ENCODE results near the gene HOXC10. TPM values are rescaled to one million over a fixed set of nuclear protein-coding genes. Genes with fewer than 3 reads are reported as not detected.
A peak's percentile ranks its signal among the peaks of the same experiment; 100 is the strongest.

Gene HOXC10
- total RNA-seq, 1 donor from 2014 or later = not detected

DNA sequence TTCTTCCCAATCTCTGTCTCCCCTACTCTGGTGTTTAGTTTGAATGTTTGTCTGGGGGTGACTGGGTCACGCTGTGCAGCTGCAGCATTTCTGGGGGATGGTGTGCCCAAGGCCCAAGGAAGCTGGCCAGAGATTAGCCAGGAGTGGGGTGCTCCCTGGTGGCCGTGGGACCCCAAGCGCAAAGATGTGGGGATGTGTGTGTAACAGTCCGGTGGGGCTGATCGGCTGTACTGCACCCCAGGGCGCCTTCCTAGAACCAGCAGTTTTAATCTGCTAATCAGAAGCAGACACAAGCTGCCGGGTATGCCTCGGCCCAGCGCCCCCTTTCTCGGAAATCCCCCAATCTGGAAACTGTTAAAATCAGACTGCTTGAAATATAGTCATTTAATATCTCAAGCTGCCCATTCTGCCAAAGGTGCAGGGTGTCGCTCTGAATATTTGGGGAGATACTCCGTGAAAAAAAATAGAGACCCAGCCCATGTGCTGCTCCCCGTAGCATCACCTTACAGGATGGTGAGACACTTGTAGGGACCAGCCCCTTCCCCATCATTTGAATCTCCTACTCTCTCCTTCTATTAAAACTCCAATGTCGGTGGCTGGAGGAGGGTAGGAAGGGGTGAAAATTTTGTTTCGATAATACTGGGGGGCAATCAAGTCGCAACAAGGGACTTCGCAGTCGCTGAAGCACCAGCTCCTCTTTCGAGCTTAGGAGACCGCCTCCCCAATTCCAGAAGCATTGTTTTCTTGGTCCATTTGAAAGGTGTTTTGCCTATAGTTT, 19.3 kb downstream of the HOXC10 start:
- TF ChIP-seq EZH2 (IDR thresholded peaks at IDR 0.05; ENCODE audit: insufficient read depth, low read length) (no peak), CTCF (IDR thresholded peaks at IDR 0.05; ENCODE audit: insufficient read depth, low read depth, low read length) (no peak)
- H3K4me1 ChIP-seq (ENCODE audit: insufficient read depth, low read length) = peaks cover 5% of the 10 kb centered on the region
- H3K36me3 ChIP-seq (ENCODE audit: insufficient read depth, low read length) = no peaks in the 10 kb centered on the region
- peaks cover 87% of the 10 kb centered on the region for H3K27me3 Mint-ChIP-seq (ENCODE audit: low read depth, unreplicated experiment)
- H3K4me1 Mint-ChIP-seq (ENCODE audit: low read depth, unreplicated experiment) = no peaks in the 10 kb centered on the region
- H3K9ac ChIP-seq (ENCODE audit: low read length) = no peak overlapping the region
- H3K79me2 ChIP-seq (ENCODE audit: insufficient read depth, low read length) = no peaks in the 10 kb centered on the region
- H4K20me1 ChIP-seq (ENCODE audit: insufficient read depth, low read length) = no peaks in the 10 kb centered on the region
- peaks cover 2% of the 10 kb centered on the region for H3K36me3 Mint-ChIP-seq (ENCODE audit: low read depth, unreplicated experiment)
- no peak overlapping the region for H3K4me3 ChIP-seq (ENCODE audit: insufficient read depth, low read depth, low read length)
- no peak overlapping the region for H3K4me3 Mint-ChIP-seq (ENCODE audit: unreplicated experiment)
- no peak overlapping the region for H2AFZ ChIP-seq (ENCODE audit: low read depth, low read length)
- H3K27ac Mint-ChIP-seq (ENCODE audit: unreplicated experiment) = no peak overlapping the region
- no peak for FAIRE-seq
- no peak for DNase-seq (ENCODE audit: low read depth)
- H3K4me2 ChIP-seq (ENCODE audit: low read length) = no peak overlapping the region
- H3K9me3 Mint-ChIP-seq (ENCODE audit: unreplicated experiment) = peaks cover 12% of the 10 kb centered on the region
- H3K9me3 ChIP-seq (ENCODE audit: insufficient read depth, low read depth, low read length) = no peaks in the 10 kb centered on the region
- peaks cover 90% of the 10 kb centered on the region for H3K27me3 ChIP-seq (ENCODE audit: insufficient read depth, low read length)
- no peak overlapping the region for H3K27ac ChIP-seq (ENCODE audit: low read depth, low read length)

DNA sequence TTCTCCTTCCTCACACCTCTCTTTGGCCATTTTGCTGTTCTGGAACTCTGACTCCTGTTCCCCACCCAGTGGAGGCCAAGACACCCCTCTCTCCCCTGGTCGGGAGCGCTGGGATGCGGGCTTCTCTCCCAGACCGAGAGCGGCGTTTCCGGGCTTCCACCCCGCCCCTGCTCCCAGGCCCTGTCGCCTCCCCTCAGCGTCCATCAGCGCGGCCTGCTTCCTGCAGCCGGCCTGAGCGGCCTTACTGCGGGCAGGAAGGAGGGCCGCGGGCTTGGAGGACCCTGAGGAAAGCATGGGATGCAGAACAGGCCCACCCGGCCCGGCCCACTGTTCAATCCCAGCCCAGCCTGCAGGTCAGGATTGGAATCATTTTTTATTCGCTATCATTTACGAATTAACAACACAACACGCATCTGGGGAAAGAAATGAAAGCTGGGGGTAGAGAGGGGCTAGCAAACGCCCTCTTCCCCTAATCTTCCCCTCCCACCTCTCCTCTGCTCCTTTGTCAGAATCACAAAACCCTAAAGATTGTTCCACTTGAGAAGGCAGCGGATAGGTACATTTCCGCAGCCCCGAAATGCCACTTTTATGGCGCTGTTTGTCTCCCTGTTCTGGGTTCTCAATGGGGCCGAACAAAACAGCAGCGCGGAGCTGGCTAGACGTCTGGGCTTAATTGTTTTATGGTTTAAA, 20.0 kb downstream of the HOXC10 start:
- peak overlapping the region; percentile 49 for H3K27ac Mint-ChIP-seq (ENCODE audit: unreplicated experiment)
- Histone ChIP-seq H3K79me2 (ENCODE audit: insufficient read depth, low read length) (no peaks in the 10 kb centered on the region), H3K27ac (ENCODE audit: low read depth, low read length) (no peak overlapping the region), H4K20me1 (ENCODE audit: insufficient read depth, low read length) (no peaks in the 10 kb centered on the region), H3K9me3 (ENCODE audit: insufficient read depth, low read depth, low read length) (no peaks in the 10 kb centered on the region), H3K4me1 (ENCODE audit: insufficient read depth, low read length) (peaks cover 5% of the 10 kb centered on the region), H3K36me3 (ENCODE audit: insufficient read depth, low read length) (no peaks in the 10 kb centered on the region), H3K9ac (ENCODE audit: low read length) (no peak overlapping the region), H3K4me2 (ENCODE audit: low read length) (no peak overlapping the region), H3K4me3 (ENCODE audit: insufficient read depth, low read depth, low read length) (no peak overlapping the region), H3K27me3 (ENCODE audit: insufficient read depth, low read length) (peaks cover 90% of the 10 kb centered on the region), H2AFZ (ENCODE audit: low read depth, low read length) (no peak overlapping the region)
- no peak for TF ChIP-seq CTCF (IDR thresholded peaks at IDR 0.05; ENCODE audit: insufficient read depth, low read depth, low read length)
- TF ChIP-seq EZH2 (IDR thresholded peaks at IDR 0.05; ENCODE audit: insufficient read depth, low read length) = no peak
- DNase-seq (ENCODE audit: low read depth) (no peak), FAIRE-seq (no peak)
- peaks cover 2% of the 10 kb centered on the region for H3K36me3 Mint-ChIP-seq (ENCODE audit: low read depth, unreplicated experiment)
- no peaks in the 10 kb centered on the region for H3K4me1 Mint-ChIP-seq (ENCODE audit: low read depth, unreplicated experiment)
- peaks cover 88% of the 10 kb centered on the region for H3K27me3 Mint-ChIP-seq (ENCODE audit: low read depth, unreplicated experiment)
- no peak overlapping the region for H3K4me3 Mint-ChIP-seq (ENCODE audit: unreplicated experiment)
- H3K9me3 Mint-ChIP-seq (ENCODE audit: unreplicated experiment) = peaks cover 12% of the 10 kb centered on the region

DNA sequence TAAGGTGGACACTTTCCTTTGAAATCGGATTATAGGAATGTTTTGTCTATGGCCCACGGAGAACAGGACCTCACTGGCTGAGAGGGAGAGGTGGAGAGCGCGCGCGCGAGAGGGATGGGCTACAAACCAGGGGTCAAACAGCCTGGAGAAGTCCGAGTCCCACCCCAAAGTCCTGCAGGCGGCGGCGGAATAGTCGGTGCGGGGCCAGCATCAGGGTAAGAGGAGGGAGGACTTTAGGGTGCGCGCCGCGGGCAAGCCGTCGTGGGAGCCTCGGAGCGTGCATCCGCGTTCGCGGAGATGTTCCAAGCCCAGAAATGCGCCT, 20.5 kb downstream of the HOXC10 start:
- TF ChIP-seq CTCF (IDR thresholded peaks at IDR 0.05; ENCODE audit: insufficient read depth, low read depth, low read length) (no peak), EZH2 (IDR thresholded peaks at IDR 0.05; ENCODE audit: insufficient read depth, low read length) (no peak)
- Histone ChIP-seq H3K9ac (ENCODE audit: low read length) (no peak overlapping the region), H2AFZ (ENCODE audit: low read depth, low read length) (no peak overlapping the region), H3K79me2 (ENCODE audit: insufficient read depth, low read length) (no peaks in the 10 kb centered on the region), H3K36me3 (ENCODE audit: insufficient read depth, low read length) (no peaks in the 10 kb centered on the region), H3K4me2 (ENCODE audit: low read length) (no peak overlapping the region), H3K27me3 (ENCODE audit: insufficient read depth, low read length) (peaks cover 90% of the 10 kb centered on the region), H3K9me3 (ENCODE audit: insufficient read depth, low read depth, low read length) (no peaks in the 10 kb centered on the region), H3K27ac (ENCODE audit: low read depth, low read length) (no peak overlapping the region), H3K4me3 (ENCODE audit: insufficient read depth, low read depth, low read length) (no peak overlapping the region), H4K20me1 (ENCODE audit: insufficient read depth, low read length) (no peaks in the 10 kb centered on the region), H3K4me1 (ENCODE audit: insufficient read depth, low read length) (peaks cover 5% of the 10 kb centered on the region)
- DNase-seq (ENCODE audit: low read depth) (no peak), FAIRE-seq (no peak)
- peaks cover 12% of the 10 kb centered on the region for H3K9me3 Mint-ChIP-seq (ENCODE audit: unreplicated experiment)
- H3K36me3 Mint-ChIP-seq (ENCODE audit: low read depth, unreplicated experiment) = peaks cover 2% of the 10 kb centered on the region
- H3K27me3 Mint-ChIP-seq (ENCODE audit: low read depth, unreplicated experiment) = peaks cover 90% of the 10 kb centered on the region
- no peak overlapping the region for H3K4me3 Mint-ChIP-seq (ENCODE audit: unreplicated experiment)
- peak overlapping the region; percentile 49 for H3K27ac Mint-ChIP-seq (ENCODE audit: unreplicated experiment)
- no peaks in the 10 kb centered on the region for H3K4me1 Mint-ChIP-seq (ENCODE audit: low read depth, unreplicated experiment)

Data from astrocyte (in vitro differentiated cells and primary cell).